HepG2 (cell line): ENCODE measurements around the gene S100A13. TPM values are rescaled to one million over a fixed set of nuclear protein-coding genes. Genes with fewer than 3 reads are reported as not detected.

Experiments
- ATF1 ChIP-seq: IDR thresholded peaks from 2 replicates; pipeline ENCODE4 v1.6.1; 2016; ENCODE audit warnings: mild to moderate bottlenecking, control low read depth
- DMAP1 ChIP-seq: IDR thresholded peaks from 2 replicates; pipeline ENCODE4 v1.6.1; 2016
- GATAD1 ChIP-seq: IDR thresholded peaks from 2 replicates; pipeline ENCODE4 v1.6.1; 2016; ENCODE audit warnings: missing genetic modification reagents, missing compliant biosample characterization
- JARID2 ChIP-seq: sonication (generic); formaldehyde crosslinking; IDR thresholded peaks from 2 replicates; pipeline ENCODE4 v1.8.1; 2023; ENCODE audit warnings: missing genetic modification reagents, inconsistent platforms; ENCODE audit not compliant: insufficient replicate concordance
- KMT2B ChIP-seq: IDR thresholded peaks from 2 replicates; pipeline ENCODE4 v1.6.1; 2016; ENCODE audit warnings: missing genetic modification reagents, missing compliant biosample characterization
- NONO ChIP-seq, 2 experiments: fragments of 450-650 bp in 1 of 2; sonication (generic) in 1 of 2; formaldehyde crosslinking in 1 of 2; IDR thresholded peaks in 1 of 2; conservative IDR thresholded peaks in 1 of 2; 2 replicates each; pipeline versions ENCODE4 v1.6.1 to v1.8.0; 2017 to 2022; ENCODE audit warnings: mild to moderate bottlenecking in 1 of 2, missing genetic modification reagents in 1 of 2, moderate library complexity in 1 of 2
- NR2F6 ChIP-seq, 2 experiments: IDR thresholded peaks; 2 replicates each; pipeline ENCODE4 v1.6.1; 2016; ENCODE audit warnings: antibody characterized with exemption in 1 of 2, mild to moderate bottlenecking in 1 of 2
- PBX2 ChIP-seq: IDR thresholded peaks from 2 replicates; pipeline ENCODE4 v1.6.1; 2016; ENCODE audit warnings: control low read depth
- SP140L ChIP-seq: sonication (generic); formaldehyde crosslinking; IDR thresholded peaks from 2 replicates; pipeline ENCODE4 v1.4.0; 2020; ENCODE audit warnings: missing genetic modification reagents, borderline replicate concordance
- ZBTB46 ChIP-seq: sonication (generic); formaldehyde crosslinking; IDR thresholded peaks from 2 replicates; pipeline ENCODE4 v1.4.0; 2020; ENCODE audit warnings: mild to moderate bottlenecking, missing genetic modification reagents, borderline replicate concordance
- ZNF773 ChIP-seq: sonication (generic); formaldehyde crosslinking; IDR thresholded peaks from 2 replicates; pipeline ENCODE4 v1.4.0; 2020; ENCODE audit warnings: missing genetic modification reagents, borderline replicate concordance
- polyA plus RNA-seq, 8 experiments: library from polyadenylated mRNA; depleted of rRNA in 3 of 8; stranded (reverse) in 7 of 8; unstranded in 1 of 8; fragments of >200 nt; fragmentation: Illumina TruSeq in 4 of 8; extraction: Trizol in 4 of 8; gene quantifications; 2 replicates each; pipeline versions ENCODE4 v1.2.1 to v1.2.3, GENCODE V29; 2011 to 2016; ENCODE audit warnings: low read depth in 4 of 8, missing spikeins in 1 of 8, mixed read lengths in 1 of 8; ENCODE audit not compliant: insufficient read depth in 1 of 8
- total RNA-seq, 5 experiments: library from RNA; depleted of rRNA; stranded (reverse); fragments of >200 nt; fragmentation: Illumina TruSeq; extraction: Trizol; gene quantifications; 2 replicates each; pipeline ENCODE4 v1.2.3, GENCODE V29; 2016; ENCODE audit warnings: low read depth in 1 of 5
- TF ChIP-seq, protein P1 (sequence below): sonication (generic); formaldehyde crosslinking; IDR thresholded peaks from 2 replicates; pipeline ENCODE4 v1.4.0; 2020; ENCODE audit warnings: low read depth, missing genetic modification reagents
- TF ChIP-seq, protein P2 (sequence below): sonication (generic); formaldehyde crosslinking; IDR thresholded peaks from 2 replicates; pipeline ENCODE4 v1.4.0; 2020; ENCODE audit warnings: mild to moderate bottlenecking, missing genetic modification reagents
- TF ChIP-seq, protein P3 (sequence below): sonication (generic); formaldehyde crosslinking; IDR thresholded peaks from 2 replicates; pipeline ENCODE4 v1.5.0; 2020; ENCODE audit warnings: mild to moderate bottlenecking, missing genetic modification reagents

The S100A13 gene
- total and polyA plus RNA-seq, 2 of the 13 experiments (the other 11 are each of a cell fraction or from before 2014, with no cell fraction given), result 89.5 to 172 TPM

DNA sequence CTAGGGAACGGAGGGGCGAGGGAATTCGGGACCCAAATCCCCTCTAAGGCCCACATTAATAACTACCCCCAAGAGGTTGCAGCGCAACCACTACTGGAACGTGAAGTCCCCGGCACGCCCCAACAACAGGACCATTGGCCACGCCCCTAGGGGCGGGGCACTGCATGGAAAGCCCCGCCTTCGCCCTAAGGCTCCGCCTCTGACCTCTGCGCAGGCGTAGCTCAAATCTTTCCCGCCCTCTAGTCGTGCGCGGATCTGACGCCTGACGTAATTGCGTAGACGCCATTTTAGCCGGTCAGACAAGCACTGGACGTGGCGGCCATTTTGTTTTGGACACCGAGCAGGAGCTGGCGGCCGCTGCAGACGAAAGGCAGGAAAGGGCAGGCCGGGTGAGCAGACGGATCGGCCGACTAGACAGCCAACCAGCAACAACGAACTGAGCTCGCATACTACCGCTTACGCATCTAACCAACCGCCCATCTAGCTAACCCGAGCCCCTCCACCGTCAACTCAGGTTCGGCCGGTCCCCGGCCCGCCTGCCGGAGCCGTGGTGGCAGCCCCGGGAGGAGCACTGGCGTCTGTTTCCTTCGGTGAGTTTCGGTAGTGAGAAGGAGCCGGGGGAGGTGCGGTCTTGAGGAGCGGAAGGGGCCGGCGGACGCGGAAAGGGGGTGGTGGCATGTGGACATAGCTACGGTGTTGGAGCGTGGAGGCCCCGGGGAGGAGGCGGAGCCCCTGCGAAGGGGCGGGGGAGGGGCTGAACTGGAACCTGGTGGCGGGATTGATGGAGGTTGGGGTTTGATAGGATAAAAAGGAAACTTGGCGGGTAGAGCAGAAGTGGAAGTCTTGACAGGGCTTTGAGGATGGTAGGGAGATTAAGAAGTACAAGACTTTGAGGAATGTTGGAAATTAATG lies 6.7 kb upstream of the S100A13 start, which contains the start of gene CHTOP (continued):
- TF ChIP-seq, protein P1, sequence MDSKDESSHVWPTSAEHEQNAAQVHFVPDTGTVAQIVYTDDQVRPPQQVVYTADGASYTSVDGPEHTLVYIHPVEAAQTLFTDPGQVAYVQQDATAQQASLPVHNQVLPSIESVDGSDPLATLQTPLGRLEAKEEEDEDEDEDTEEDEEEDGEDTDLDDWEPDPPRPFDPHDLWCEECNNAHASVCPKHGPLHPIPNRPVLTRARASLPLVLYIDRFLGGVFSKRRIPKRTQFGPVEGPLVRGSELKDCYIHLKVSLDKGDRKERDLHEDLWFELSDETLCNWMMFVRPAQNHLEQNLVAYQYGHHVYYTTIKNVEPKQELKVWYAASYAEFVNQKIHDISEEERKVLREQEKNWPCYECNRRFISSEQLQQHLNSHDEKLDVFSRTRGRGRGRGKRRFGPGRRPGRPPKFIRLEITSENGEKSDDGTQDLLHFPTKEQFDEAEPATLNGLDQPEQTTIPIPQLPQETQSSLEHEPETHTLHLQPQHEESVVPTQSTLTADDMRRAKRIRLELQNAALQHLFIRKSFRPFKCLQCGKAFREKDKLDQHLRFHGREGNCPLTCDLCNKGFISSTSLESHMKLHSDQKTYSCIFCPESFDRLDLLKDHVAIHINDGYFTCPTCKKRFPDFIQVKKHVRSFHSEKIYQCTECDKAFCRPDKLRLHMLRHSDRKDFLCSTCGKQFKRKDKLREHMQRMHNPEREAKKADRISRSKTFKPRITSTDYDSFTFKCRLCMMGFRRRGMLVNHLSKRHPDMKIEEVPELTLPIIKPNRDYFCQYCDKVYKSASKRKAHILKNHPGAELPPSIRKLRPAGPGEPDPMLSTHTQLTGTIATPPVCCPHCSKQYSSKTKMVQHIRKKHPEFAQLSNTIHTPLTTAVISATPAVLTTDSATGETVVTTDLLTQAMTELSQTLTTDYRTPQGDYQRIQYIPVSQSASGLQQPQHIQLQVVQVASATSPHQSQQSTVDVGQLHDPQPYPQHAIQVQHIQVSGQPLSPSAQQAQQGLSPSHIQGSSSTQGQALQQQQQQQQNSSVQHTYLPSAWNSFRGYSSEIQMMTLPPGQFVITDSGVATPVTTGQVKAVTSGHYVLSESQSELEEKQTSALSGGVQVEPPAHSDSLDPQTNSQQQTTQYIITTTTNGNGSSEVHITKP (CRISPR knock-in tag), result no peak
- TF ChIP-seq GATAD1 (peak; percentile 76), ZNF773 (CRISPR knock-in tag) (no peak), PBX2 (CRISPR knock-in tag) (no peak), NR2F6 (IDR thresholded peaks at IDR 0.05) (no peak), NR2F6 (CRISPR knock-in tag; IDR thresholded peaks at IDR 0.05) (no peak), KMT2B (CRISPR knock-in tag) (peak; percentile 68; the same call in 1 of the 2 replicates), SP140L (no peak), JARID2 (no peak), ATF1 (peak; percentile 86), DMAP1 (CRISPR knock-in tag) (peak; percentile 88), ZBTB46 (CRISPR knock-in tag) (no peak), NONO (IDR thresholded peaks at IDR 0.05) (no peak), NONO (CRISPR knock-in tag; conservative IDR thresholded peaks at IDR 0.05) (peak; percentile 88)
- TF ChIP-seq, protein P2, sequence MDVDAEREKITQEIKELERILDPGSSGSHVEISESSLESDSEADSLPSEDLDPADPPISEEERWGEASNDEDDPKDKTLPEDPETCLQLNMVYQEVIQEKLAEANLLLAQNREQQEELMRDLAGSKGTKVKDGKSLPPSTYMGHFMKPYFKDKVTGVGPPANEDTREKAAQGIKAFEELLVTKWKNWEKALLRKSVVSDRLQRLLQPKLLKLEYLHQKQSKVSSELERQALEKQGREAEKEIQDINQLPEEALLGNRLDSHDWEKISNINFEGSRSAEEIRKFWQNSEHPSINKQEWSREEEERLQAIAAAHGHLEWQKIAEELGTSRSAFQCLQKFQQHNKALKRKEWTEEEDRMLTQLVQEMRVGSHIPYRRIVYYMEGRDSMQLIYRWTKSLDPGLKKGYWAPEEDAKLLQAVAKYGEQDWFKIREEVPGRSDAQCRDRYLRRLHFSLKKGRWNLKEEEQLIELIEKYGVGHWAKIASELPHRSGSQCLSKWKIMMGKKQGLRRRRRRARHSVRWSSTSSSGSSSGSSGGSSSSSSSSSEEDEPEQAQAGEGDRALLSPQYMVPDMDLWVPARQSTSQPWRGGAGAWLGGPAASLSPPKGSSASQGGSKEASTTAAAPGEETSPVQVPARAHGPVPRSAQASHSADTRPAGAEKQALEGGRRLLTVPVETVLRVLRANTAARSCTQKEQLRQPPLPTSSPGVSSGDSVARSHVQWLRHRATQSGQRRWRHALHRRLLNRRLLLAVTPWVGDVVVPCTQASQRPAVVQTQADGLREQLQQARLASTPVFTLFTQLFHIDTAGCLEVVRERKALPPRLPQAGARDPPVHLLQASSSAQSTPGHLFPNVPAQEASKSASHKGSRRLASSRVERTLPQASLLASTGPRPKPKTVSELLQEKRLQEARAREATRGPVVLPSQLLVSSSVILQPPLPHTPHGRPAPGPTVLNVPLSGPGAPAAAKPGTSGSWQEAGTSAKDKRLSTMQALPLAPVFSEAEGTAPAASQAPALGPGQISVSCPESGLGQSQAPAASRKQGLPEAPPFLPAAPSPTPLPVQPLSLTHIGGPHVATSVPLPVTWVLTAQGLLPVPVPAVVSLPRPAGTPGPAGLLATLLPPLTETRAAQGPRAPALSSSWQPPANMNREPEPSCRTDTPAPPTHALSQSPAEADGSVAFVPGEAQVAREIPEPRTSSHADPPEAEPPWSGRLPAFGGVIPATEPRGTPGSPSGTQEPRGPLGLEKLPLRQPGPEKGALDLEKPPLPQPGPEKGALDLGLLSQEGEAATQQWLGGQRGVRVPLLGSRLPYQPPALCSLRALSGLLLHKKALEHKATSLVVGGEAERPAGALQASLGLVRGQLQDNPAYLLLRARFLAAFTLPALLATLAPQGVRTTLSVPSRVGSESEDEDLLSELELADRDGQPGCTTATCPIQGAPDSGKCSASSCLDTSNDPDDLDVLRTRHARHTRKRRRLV, result no peak; the same call in 1 of the 2 replicates
- TF ChIP-seq, protein P3, sequence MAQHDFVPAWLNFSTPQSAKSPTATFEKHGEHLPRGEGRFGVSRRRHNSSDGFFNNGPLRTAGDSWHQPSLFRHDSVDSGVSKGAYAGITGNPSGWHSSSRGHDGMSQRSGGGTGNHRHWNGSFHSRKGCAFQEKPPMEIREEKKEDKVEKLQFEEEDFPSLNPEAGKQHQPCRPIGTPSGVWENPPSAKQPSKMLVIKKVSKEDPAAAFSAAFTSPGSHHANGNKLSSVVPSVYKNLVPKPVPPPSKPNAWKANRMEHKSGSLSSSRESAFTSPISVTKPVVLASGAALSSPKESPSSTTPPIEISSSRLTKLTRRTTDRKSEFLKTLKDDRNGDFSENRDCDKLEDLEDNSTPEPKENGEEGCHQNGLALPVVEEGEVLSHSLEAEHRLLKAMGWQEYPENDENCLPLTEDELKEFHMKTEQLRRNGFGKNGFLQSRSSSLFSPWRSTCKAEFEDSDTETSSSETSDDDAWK (CRISPR knock-in tag), result no peak
